ENCODE measurements around the gene C19orf44. TPM values are rescaled to one million over a fixed set of nuclear protein-coding genes. Genes with fewer than 3 reads are reported as not detected.

C19orf44 gene
- total and polyA plus RNA-seq, 2 of the 4 experiments (the other 2 are of a cell fraction) = 1.4 to 3.8 TPM

DNA sequence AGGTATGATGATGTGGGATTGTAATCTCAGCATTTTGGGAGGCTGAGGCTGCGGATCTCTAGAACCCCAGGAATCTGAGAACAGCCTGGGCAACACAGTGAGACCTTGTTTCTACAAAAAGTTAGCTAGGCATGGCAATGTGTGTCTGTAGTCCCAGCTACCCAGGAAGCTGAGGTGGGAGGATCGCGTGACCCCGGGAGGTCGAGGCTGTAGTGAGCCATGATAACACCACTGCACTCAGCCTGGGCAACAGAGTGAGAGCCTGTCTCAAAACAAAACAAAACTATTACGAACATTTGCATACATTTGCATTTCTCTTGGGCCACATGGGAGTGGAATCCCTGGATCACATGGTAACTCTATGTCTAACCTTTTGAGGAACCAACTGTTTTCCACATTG lies 1.6 kb downstream of the C19orf44 start:
- H3K18ac ChIP-seq (ENCODE audit: low read depth, low read length) = no peak overlapping the region
- H2BK20ac ChIP-seq (ENCODE audit: low read depth, low read length) = no peak overlapping the region
- no peak overlapping the region for H3K14ac ChIP-seq (replicated peaks; ENCODE audit: low read depth, low read length)
- no peak overlapping the region for H3K4me2 ChIP-seq (ENCODE audit: low read depth, low read length)
- no peaks in the 10 kb centered on the region; the same call in 1 of the 2 replicates for H3K9me1 ChIP-seq (ENCODE audit: insufficient read depth, low read length)
- no peak overlapping the region for H2BK5ac ChIP-seq (ENCODE audit: low read depth, low read length, poor library complexity, severe bottlenecking)
- no CpG with 5 or more reads among the region's 6 CpGs for WGBS, 2 experiments (ENCODE audit: extremely low coverage in 2 of 2, insufficient read length in 1 of 2)
- TF ChIP-seq RCOR1 (IDR thresholded peaks at IDR 0.05; ENCODE audit: insufficient replicate concordance, low read length) = no peak
- TF ChIP-seq SMC3 (IDR thresholded peaks at IDR 0.05; ENCODE audit: low read depth, low read length) = no peak
- TF ChIP-seq BHLHE40 (IDR thresholded peaks at IDR 0.05; ENCODE audit: low read depth, low read length) = no peak
- TF ChIP-seq CHD1 (IDR thresholded peaks at IDR 0.05; ENCODE audit: low read depth, low read length) = no peak
- no peak for TF ChIP-seq MXI1 (IDR thresholded peaks at IDR 0.05; ENCODE audit: borderline replicate concordance, low read depth, low read length)
- TF ChIP-seq, protein P1, sequence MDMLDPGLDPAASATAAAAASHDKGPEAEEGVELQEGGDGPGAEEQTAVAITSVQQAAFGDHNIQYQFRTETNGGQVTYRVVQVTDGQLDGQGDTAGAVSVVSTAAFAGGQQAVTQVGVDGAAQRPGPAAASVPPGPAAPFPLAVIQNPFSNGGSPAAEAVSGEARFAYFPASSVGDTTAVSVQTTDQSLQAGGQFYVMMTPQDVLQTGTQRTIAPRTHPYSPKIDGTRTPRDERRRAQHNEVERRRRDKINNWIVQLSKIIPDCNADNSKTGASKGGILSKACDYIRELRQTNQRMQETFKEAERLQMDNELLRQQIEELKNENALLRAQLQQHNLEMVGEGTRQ (IDR thresholded peaks at IDR 0.05; ENCODE audit: low read depth, low read length) = no peak
- TF ChIP-seq, protein P2, sequence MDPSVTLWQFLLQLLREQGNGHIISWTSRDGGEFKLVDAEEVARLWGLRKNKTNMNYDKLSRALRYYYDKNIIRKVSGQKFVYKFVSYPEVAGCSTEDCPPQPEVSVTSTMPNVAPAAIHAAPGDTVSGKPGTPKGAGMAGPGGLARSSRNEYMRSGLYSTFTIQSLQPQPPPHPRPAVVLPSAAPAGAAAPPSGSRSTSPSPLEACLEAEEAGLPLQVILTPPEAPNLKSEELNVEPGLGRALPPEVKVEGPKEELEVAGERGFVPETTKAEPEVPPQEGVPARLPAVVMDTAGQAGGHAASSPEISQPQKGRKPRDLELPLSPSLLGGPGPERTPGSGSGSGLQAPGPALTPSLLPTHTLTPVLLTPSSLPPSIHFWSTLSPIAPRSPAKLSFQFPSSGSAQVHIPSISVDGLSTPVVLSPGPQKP (IDR thresholded peaks at IDR 0.05; ENCODE audit: borderline replicate concordance, low read depth, low read length) = no peak
- TF ChIP-seq RFX5 (IDR thresholded peaks at IDR 0.05; ENCODE audit: low read depth, low read length) = no peak
- TF ChIP-seq RAD21 (IDR thresholded peaks at IDR 0.05; ENCODE audit: low read length) = no peak
- no peak for TF ChIP-seq NFE2L2 (IDR thresholded peaks at IDR 0.05; ENCODE audit: low read depth, low read length)
- TF ChIP-seq POLR2A (IDR thresholded peaks at IDR 0.05; ENCODE audit: low read depth, low read length) = no peak
- ChIA-PET CTCF (no interaction called here), POLR2A (ENCODE audit: unreplicated experiment) (no interaction called here)
- H3K4ac ChIP-seq (ENCODE audit: low read depth, low read length) = no peak overlapping the region
- no peak for ATAC-seq (ENCODE audit: low read depth)
- H3K9ac ChIP-seq (ENCODE audit: low read depth, low read length) = no peak overlapping the region
- H4K20me1 ChIP-seq (ENCODE audit: insufficient read depth, low read length) = no peaks in the 10 kb centered on the region
- dilution Hi-C loops (cut with HindIII; ENCODE audit: low sequenced_read_pairs, unreplicated experiment) = no loop called here
- no peak overlapping the region; the same call in 1 of the 2 replicates for H3K23ac ChIP-seq (ENCODE audit: low read depth, low read length)
- DNase-seq = no peak
- H4K91ac ChIP-seq (ENCODE audit: insufficient read depth, low read depth, low read length) = no peak overlapping the region
- H3K56ac ChIP-seq (ENCODE audit: extremely low read depth, insufficient read depth, low read length) = no peak overlapping the region
- H2AFZ ChIP-seq (replicated peaks; ENCODE audit: low read length, poor library complexity) = no peak overlapping the region
- no peak overlapping the region for H2AK9ac ChIP-seq (replicated peaks; ENCODE audit: low read depth, low read length, poor library complexity)
- no peak overlapping the region for H4K8ac ChIP-seq (ENCODE audit: low read depth in 2 of 2, low read length in 2 of 2)
- peaks cover 3% of the 10 kb centered on the region; the same call in 1 of the 2 replicates for H3K4me1 ChIP-seq (ENCODE audit: control insufficient read depth, insufficient read depth, low read length)
- H2AK5ac ChIP-seq (ENCODE audit: low read depth, low read length) = no peak overlapping the region
- no peak overlapping the region for H3K4me3 ChIP-seq (ENCODE audit: insufficient read depth, low read depth, low read length)
- H3K27me3 ChIP-seq (ENCODE audit: control insufficient read depth, insufficient read depth, low read length) = no peaks in the 10 kb centered on the region
- no peak overlapping the region for H2BK120ac ChIP-seq (ENCODE audit: low read depth, low read length)
- intact Hi-C loops (cut with micrococcal nuclease) = no loop called here
- H3K9me3 ChIP-seq (ENCODE audit: control insufficient read depth, insufficient read depth, low read length) = no peaks in the 10 kb centered on the region
- BruUV-seq (replicated peaks) = no TSS peak
- in situ Hi-C loops (cut with MboI; ENCODE audit: low sequenced_read_pairs) = no loop called here
- no peak overlapping the region for H3K27ac ChIP-seq (ENCODE audit: insufficient read depth, low read length)
- no peak overlapping the region for H4K5ac ChIP-seq (ENCODE audit: low read depth, low read length)
- H3K79me1 ChIP-seq (ENCODE audit: low read depth in 1 of 2, low read length in 2 of 2) = peaks cover 19 to 25% of the 10 kb centered on the region in 2 experiments
- no peak overlapping the region for H2BK15ac ChIP-seq (ENCODE audit: low read depth, low read length)
- H3K36me3 ChIP-seq (ENCODE audit: control insufficient read depth, insufficient read depth, low read length) = peaks cover 6% of the 10 kb centered on the region

All from IMR-90 (cell line).